DOHH2 (cell line): Measurements from ENCODE around the gene PTPN21.

Source experiments
- CTCF ChIP-seq: fragments of 200-600 bp; sonication (generic); IDR thresholded peaks from one replicate; pipeline ENCODE4 v1.5.1; 2014; ENCODE audit warnings: antibody characterized with exemption, mild to moderate bottlenecking, low read depth, low read length; ENCODE audit not compliant: poor library complexity, severe bottlenecking
- EZH2phosphoT487 ChIP-seq: fragments of 200-600 bp; sonication (generic); IDR thresholded peaks from 2 replicates; pipeline ENCODE4 v1.6.1; 2017; ENCODE audit warnings: borderline replicate concordance, mild to moderate bottlenecking, antibody characterized with exemption, low read length, moderate library complexity, mixed read lengths

- no peak for TF ChIP-seq CTCF
- no peak for TF ChIP-seq EZH2phosphoT487
Observed at GRCh38 chr14:88426271-88426670, 128.5 kb downstream of the PTPN21 start.
